Measurements from ENCODE around the gene PTPRN2.

Gene PTPRN2

GRCh38 chr7:158576050-158576762, 11.4 kb downstream of the PTPRN2 start:
- DNase-seq (ENCODE audit: low read depth): no peak

DNA sequence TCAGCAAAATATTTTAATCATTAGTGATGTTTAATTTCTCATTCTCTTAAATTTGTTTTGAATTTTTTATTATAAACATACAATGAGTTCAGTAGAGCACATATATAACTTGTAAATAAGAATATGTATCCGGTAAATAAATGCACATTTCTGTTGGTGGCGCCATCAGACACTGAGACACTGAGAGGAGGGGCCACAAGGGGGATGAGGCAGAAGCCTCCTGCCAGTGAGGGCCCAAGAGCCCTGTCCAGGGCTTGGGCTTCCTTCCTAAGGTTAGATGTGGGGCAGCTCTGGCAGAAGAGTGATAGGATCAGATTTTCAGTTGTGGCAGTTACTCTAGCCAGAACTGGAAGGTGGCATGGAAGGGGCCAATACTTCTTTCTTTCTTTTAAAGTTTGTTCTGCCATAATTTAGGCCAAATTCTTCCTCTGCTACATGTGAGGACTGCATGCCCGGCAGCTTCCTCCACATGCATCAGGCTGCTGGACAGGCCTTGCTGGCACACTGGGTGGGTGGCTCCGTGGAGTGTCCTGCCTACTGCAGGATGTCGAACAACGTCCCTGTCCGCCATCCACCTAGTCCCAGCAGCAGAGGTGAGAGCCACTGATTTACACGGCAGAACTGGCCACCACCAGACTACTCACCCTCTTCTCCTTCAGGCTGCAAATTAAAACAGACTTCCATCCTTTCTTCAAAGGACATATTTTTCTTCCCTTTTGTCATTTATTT, 13.2 kb downstream of the PTPRN2 start:
- DNase-seq (ENCODE audit: low read depth): no peak

- DNase-seq (ENCODE audit: low read depth): no peak
Observed at GRCh38 chr7:158573310-158573709, 14.3 kb downstream of the PTPRN2 start.

DNA sequence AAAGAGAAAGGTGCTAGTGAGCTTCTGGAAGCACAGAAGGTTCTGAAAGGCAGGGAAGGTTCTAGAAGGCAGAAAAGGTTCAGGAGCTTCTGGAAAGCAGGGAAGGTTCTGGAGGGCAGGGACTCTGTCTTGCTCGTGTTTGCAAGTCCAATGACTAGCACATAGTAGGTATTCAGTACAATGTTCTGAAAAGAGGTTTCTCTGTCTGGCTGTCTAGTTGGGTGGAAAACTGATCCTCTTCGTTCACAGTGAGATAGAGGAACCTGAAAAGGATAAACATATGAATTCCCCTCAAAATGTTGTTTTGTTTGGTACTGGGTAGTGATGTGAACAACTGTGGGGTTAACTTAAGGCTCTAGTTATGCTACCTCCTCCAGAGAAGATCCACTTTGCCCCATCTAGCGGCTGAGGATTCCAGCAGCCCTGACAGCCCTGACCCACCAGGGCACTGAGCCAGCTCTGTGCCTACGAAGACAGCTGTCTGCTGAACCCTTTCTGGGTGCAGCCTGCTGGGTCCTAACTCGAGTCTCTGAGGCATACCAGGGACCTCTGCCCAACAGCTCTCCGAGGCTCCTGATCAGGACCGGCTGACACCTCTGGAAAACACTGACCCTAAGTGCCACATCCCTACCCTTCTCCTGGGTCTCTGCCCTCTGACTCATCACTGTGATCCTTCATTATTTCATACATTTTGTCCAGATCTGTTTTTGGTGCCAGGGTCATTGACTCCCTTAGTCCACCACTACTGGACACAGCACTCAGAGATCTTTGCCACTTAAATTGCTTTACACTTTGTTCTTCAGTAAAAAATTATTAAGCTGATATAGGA, 15.4 kb downstream of the PTPRN2 start:
- no peak for DNase-seq (ENCODE audit: low read depth)

DNA sequence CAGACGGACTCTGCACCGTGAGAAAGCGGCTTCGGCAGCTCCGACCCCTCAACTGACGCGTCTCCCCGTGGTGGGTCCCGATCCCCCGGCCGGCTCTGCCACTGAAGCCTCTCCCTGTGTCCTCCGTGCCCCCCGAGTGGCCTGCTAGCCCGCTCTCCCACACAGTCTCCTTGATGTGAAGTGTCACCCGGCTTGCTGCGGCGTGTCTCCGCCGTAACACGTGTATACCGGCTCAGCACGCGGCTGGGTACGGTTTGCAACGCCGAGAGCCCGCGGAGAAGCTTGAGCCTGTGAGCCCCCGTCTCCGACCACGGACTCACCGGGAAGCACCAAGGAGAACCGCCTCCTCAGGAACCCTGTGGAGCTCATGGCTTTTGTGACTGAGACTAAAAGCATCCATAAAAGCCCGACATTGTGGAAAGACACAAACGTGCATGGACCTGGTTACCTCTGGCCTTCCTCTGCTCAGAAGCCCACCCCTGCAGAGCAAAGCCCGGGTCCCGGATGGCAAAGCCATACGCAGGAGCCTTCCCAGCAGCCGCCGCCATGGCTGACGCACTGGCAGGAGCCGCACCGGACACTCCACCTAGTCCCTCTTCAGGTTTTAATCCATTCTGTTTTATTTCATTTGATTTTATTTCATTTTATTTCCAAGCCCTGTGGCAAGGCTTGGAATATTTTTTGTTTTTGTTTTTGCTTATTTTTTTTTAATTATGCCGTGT, 17.0 kb downstream of the PTPRN2 start:
- no peak for DNase-seq (ENCODE audit: low read depth)

- no peak for DNase-seq (ENCODE audit: low read depth)
Observed at GRCh38 chr7:158569858-158570323, 17.7 kb downstream of the PTPRN2 start.

GRCh38 chr7:158568974-158569857, 18.4 kb downstream of the PTPRN2 start:
- DNase-seq (ENCODE audit: low read depth): no peak

GRCh38 chr7:158567153-158567603, 20.4 kb downstream of the PTPRN2 start:
- no peak for DNase-seq (ENCODE audit: low read depth)

DNA sequence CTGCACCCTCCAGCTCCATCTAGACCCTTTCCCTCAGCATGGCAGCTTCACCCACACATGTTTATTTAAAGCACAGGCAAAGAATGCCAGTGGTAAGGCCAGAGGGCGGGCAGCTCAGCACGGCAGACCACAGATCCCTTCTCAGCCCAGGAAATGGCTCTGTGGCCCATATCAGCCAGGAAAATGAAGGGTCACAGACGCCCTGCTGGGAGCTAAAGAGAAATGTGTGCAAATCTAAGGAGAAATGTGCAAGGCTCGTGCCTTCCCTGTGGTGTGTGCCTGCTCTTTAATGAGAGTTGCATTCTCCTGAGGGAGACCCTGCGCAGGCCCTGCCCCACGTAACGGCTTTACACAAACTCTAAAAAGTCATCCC, 23.0 kb downstream of the PTPRN2 start:
- DNase-seq (ENCODE audit: low read depth): no peak

- no peak for DNase-seq (ENCODE audit: low read depth)
Observed at GRCh38 chr7:158563911-158564662, 23.5 kb downstream of the PTPRN2 start.

DNA sequence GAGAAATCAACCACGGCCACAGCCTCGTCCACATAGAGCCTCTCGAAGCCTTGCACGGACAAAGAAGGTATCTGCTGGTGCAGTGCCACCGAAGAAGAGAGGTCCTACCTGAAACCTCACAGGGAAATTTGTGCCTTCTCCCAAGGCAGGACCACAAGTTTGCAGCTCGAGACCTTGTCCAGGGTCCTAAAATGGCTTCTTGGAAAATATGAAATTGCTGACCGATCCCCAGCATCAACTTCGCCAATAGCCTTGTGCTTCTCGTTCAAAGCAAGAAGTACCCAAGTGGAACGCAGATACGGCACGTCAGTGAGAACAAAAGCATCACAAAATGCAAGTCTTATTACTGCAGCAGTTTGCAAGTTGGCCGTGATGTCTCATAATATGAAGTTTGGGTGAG, 24.6 kb downstream of the PTPRN2 start:
- DNase-seq (ENCODE audit: low read depth): no peak

- DNase-seq (ENCODE audit: low read depth): no peak
Observed at GRCh38 chr7:158562517-158562916, 25.1 kb downstream of the PTPRN2 start.

GRCh38 chr7:158561659-158562058, 26.0 kb downstream of the PTPRN2 start:
- no peak for DNase-seq (ENCODE audit: low read depth)

DNA sequence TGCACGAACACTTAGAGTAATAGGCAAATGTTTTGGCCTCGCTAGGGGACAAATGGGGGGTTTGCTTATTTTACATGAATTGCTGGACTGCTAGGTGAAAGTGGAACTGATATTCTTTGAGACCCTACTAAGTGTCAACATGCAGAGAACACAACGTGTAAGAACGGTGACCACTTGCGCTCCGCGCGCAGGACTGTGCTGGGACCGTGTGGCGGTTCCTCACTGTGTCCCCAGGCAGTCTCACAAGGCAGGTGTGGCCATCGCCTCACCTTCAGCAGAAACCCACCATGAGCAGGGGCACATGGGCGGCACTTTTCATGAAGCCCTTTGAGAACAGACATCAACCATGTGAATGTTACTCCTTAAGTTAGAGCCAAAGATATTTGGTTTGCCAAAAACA, 27.2 kb downstream of the PTPRN2 start:
- no peak for DNase-seq (ENCODE audit: low read depth)

GRCh38 chr7:158559356-158559755, 28.3 kb downstream of the PTPRN2 start:
- DNase-seq (ENCODE audit: low read depth): no peak

DNA sequence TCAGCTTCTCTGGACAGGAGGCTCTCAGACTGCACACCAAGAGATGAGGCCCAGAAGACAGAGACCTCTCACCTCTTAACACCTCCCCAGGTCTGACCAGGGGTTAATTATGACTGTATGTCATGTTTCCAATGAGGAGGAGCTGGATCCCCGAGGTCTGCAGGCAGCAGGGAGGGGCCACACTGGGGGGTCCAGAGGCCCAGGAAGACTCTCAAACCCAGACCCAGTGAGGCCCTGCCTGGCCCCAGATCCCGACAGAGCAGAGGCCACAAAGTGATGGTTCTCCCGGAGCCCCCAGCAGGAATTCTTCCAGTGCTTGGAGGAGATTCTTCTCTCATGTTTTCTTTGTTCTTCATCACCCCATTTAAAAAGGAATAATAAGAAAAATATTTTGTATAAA, 28.8 kb downstream of the PTPRN2 start:
- no peak for DNase-seq (ENCODE audit: low read depth)

- DNase-seq (ENCODE audit: low read depth): no peak
Observed at GRCh38 chr7:158557441-158557755, 30.2 kb downstream of the PTPRN2 start.

DNA sequence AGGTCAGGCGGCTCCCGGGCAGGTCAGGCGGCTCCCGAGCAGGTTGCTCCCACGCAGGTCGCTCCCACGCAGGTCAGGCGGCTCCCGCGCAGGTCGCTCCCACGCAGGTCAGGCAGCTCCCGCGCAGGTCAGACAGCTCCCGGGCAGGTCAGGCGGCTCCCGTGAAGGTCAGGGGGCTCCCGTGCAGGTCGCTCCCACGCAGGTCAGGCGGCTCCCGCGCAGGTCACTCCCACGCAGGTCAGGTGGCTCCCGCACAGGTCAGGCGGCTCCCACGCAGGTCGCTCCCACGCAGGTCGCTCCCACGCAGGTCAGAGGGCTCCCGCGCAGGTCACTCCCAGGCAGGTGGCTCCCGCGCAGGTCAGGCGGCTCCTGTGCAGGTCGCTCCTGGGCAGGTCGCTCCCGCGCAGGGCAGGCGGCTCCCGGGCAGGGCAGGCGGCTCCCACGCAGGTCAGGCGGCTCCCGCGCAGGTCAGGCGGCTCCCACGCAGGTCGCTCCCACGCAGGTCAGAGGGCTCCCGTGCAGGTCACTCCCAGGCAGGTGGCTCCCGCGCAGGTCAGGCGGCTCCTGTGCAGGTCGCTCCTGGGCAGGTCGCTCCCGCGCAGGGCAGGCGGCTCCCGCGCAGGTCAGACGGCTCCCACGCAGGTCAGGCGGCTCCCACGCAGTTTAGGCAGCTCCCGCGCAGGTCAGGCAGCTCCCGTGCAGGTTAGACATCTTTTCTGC, 30.7 kb downstream of the PTPRN2 start:
- no peak for DNase-seq (ENCODE audit: low read depth)

GRCh38 chr7:158555034-158555520, 32.5 kb downstream of the PTPRN2 start:
- no peak for DNase-seq (ENCODE audit: low read depth)
